ENCODE results near the gene CYP2A13. TPM values are rescaled to one million over a fixed set of nuclear protein-coding genes. Genes with fewer than 3 reads are reported as not detected.

The CYP2A13 gene
- total RNA-seq, 2 donors from 2014 or later, result not detected

DNA sequence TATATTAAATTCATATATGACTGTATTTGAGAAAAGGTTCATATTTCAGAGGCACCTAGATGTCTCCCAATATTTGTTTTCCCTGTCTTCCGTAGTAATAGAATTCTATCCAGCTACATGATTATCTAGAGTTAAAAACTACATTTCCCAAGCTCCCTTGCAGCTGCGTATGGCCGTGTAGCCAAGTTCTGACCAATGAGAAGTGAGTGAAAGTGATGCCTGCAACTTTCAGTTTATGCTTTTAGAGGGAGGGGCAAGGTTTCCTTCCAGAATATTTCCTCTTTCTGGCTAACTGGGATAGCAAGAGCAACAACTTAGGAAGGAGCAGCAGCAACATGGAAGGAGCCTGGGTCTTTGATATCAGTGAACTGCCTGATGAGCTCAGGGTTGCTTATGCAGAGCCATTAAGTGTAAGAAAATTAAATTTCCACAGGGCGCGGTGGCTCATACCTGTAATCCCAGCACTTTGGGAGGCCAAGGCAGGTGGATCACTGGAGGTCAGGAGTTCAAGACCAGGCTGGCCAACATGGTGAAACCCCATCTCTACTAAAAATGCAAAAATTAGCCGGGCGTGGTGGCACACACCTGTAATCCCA is 23.2 kb upstream of the CYP2A13 start:
- WGBS, 2 donors, result 57 to 58% methylated on average over 7 of the region's 7 CpGs
- H3K36me3 ChIP-seq (replicated peaks in 1 of 2; ENCODE audit: insufficient read depth in 1 of 2, low read depth in 2 of 2), result no peaks in the 10 kb centered on the region
- H3K27me3 ChIP-seq, result no peaks in the 10 kb centered on the region
- H3K4me3 ChIP-seq, result no peak overlapping the region
- H3K4me1 ChIP-seq, result no peaks in the 10 kb centered on the region
- H3K27ac ChIP-seq, result no peak overlapping the region
- no peaks in the 10 kb centered on the region for H3K9me3 ChIP-seq
- DNase-seq (no peak), ATAC-seq (no peak)
- TF ChIP-seq POLR2A (IDR thresholded peaks at IDR 0.05), result no peak
- TF ChIP-seq, protein P1, sequence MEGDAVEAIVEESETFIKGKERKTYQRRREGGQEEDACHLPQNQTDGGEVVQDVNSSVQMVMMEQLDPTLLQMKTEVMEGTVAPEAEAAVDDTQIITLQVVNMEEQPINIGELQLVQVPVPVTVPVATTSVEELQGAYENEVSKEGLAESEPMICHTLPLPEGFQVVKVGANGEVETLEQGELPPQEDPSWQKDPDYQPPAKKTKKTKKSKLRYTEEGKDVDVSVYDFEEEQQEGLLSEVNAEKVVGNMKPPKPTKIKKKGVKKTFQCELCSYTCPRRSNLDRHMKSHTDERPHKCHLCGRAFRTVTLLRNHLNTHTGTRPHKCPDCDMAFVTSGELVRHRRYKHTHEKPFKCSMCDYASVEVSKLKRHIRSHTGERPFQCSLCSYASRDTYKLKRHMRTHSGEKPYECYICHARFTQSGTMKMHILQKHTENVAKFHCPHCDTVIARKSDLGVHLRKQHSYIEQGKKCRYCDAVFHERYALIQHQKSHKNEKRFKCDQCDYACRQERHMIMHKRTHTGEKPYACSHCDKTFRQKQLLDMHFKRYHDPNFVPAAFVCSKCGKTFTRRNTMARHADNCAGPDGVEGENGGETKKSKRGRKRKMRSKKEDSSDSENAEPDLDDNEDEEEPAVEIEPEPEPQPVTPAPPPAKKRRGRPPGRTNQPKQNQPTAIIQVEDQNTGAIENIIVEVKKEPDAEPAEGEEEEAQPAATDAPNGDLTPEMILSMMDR (IDR thresholded peaks at IDR 0.05), result no peak
- intact Hi-C loops (cut with DNase I), result no loop called here

- no peaks in the 10 kb centered on the region for H3K36me3 ChIP-seq (replicated peaks in 1 of 2; ENCODE audit: insufficient read depth in 1 of 2, low read depth in 2 of 2)
- 79 to 84% methylated on average over 3 of the region's 3 CpGs for WGBS, 2 donors
- no peak for ATAC-seq
- intact Hi-C loops (cut with DNase I), result no loop called here
- H3K4me1 ChIP-seq, result no peaks in the 10 kb centered on the region
- H3K27me3 ChIP-seq, result no peaks in the 10 kb centered on the region
- H3K27ac ChIP-seq, result no peak overlapping the region
- TF ChIP-seq, protein P1 (IDR thresholded peaks at IDR 0.05), result no peak
- no peak for TF ChIP-seq POLR2A (IDR thresholded peaks at IDR 0.05)
- H3K4me3 ChIP-seq, result no peak overlapping the region
- H3K9me3 ChIP-seq, result no peaks in the 10 kb centered on the region
- DNase-seq, result no peak
These were observed 12.0 kb upstream of the CYP2A13 start for GRCh38 chr19:41076286-41076685.

DNA sequence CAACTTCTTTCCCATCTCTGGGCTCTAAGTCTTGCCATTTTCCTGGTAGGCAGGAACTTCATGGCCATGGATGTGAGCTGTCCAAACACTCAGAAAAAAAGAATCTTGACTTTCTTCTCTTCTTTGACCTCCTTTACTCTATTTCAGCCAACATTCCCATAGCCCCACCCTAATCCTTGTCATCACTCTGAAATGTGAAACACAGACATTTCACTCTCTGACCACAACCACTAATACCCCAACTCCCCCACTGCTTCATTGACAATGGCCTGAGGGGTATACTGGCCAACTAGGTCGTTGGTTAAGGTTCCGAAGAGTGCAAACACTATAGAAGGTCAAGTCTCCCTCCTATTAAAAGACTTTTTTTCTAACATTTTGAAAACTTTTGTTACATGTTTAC is 4.7 kb upstream of the CYP2A13 start:
- Histone ChIP-seq H3K36me3 (replicated peaks in 1 of 2; ENCODE audit: insufficient read depth in 1 of 2, low read depth in 2 of 2) (no peaks in the 10 kb centered on the region), H3K4me1 (no peaks in the 10 kb centered on the region), H3K4me3 (no peak overlapping the region), H3K9me3 (no peaks in the 10 kb centered on the region), H3K27ac (no peak overlapping the region), H3K27me3 (no peaks in the 10 kb centered on the region)
- intact Hi-C loops (cut with DNase I), result no loop called here
- WGBS, 2 donors, result 52 to 53% methylated on average over 2 of the region's 2 CpGs
- no peak for TF ChIP-seq POLR2A (IDR thresholded peaks at IDR 0.05)
- TF ChIP-seq, protein P1 (IDR thresholded peaks at IDR 0.05), result no peak
- DNase-seq (no peak), ATAC-seq (no peak)

DNA sequence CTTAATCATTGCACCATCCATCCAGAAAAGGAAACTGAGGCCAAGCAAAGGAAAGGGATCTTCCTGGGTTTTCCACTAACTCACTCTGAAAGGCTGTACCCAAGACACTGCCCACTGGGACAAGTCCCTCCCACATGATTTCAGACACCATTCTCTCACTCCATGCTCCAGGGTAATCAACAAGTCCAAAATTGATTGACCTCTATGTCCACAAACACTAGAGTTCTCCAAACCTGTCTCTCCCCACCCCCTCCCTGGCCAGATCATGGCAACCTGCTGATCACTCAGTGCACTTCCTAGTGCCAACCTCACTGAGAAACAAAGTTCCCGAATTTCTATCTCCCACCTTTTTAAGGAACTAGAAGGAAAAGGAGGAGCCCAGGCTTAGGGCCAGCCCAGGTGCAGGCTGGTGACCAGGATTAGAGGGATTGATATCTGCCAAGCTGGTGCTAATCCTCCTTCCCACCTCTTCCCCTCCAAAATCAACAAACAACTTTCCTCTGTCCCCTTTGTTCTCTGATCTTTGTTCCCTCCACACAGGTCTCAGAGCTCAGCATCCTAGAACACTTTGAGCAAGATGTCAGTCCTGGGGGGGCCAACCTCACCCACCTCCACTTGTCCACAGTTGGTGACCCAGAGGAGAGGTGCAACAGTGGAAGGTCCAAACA is 2.4 kb upstream of the CYP2A13 start:
- DNase-seq, result no peak
- no peaks in the 10 kb centered on the region for H3K36me3 ChIP-seq (replicated peaks in 1 of 2; ENCODE audit: insufficient read depth in 1 of 2, low read depth in 2 of 2)
- intact Hi-C loops (cut with DNase I), result no loop called here
- 11 to 25% methylated on average over 1 of the region's 1 CpG for WGBS, 2 donors
- no peaks in the 10 kb centered on the region for H3K4me1 ChIP-seq
- H3K9me3 ChIP-seq, result no peaks in the 10 kb centered on the region
- H3K27ac ChIP-seq, result no peak overlapping the region
- ATAC-seq, result no peak
- no peak overlapping the region for H3K4me3 ChIP-seq
- no peaks in the 10 kb centered on the region for H3K27me3 ChIP-seq
- TF ChIP-seq POLR2A (IDR thresholded peaks at IDR 0.05), result no peak
- TF ChIP-seq, protein P1 (IDR thresholded peaks at IDR 0.05), result no peak

- WGBS, 2 donors, result 0 to 2% methylated on average over 5 to 32 of the region's 32 CpGs
- no peaks in the 10 kb centered on the region for H3K27me3 ChIP-seq
- intact Hi-C loops (cut with DNase I), result no loop called here
- TF ChIP-seq, protein P1 (IDR thresholded peaks at IDR 0.05), result no peak
- no peak for TF ChIP-seq POLR2A (IDR thresholded peaks at IDR 0.05)
- H3K4me3 ChIP-seq, result no peak overlapping the region
- ATAC-seq (no peak), DNase-seq (no peak)
- no peaks in the 10 kb centered on the region for H3K36me3 ChIP-seq (replicated peaks in 1 of 2; ENCODE audit: insufficient read depth in 1 of 2, low read depth in 2 of 2)
- H3K9me3 ChIP-seq, result no peaks in the 10 kb centered on the region
- no peak overlapping the region for H3K27ac ChIP-seq
- H3K4me1 ChIP-seq, result no peaks in the 10 kb centered on the region
These were observed 1.7 kb downstream of the CYP2A13 start for GRCh38 chr19:41089959-41090358.

Data from body of pancreas (tissue), 4 donors.